RWPE1 (cell line): Measurements from ENCODE around the gene HOXC10.

ENCODE experiments used
- CTCF ChIA-PET: fragments of 350-600 bp; sonication (Branson Sonifier 250); formaldehyde crosslinking; extraction: SDS; loops from one replicate; lab custom pipeline; 2021; lab: Yijun Ruan, JAX
- POLR2A ChIA-PET: fragments of 400-600 bp; formaldehyde crosslinking; extraction: SDS; loops from one replicate; lab custom pipeline; 2020; ENCODE audit warnings: antibody characterized with exemption; ENCODE audit not compliant: low non-redundant PET; lab: Yijun Ruan, JAX
- DNase-seq: peaks from one replicate; pipeline ENCODE4 v3.0.0; 2012; ENCODE audit warnings: low spot score
- H3K27ac ChIP-seq: fragments of 450-650 bp; 2 replicates; pipeline ENCODE4 v1.5.1; 2017
- TF ChIP-seq, protein P1 (sequence below): fragments of 450-650 bp; conservative IDR thresholded peaks from 2 replicates; pipeline ENCODE4 v1.5.1; 2017; ENCODE audit warnings: low read depth, mild to moderate bottlenecking

The HOXC10 gene

DNA sequence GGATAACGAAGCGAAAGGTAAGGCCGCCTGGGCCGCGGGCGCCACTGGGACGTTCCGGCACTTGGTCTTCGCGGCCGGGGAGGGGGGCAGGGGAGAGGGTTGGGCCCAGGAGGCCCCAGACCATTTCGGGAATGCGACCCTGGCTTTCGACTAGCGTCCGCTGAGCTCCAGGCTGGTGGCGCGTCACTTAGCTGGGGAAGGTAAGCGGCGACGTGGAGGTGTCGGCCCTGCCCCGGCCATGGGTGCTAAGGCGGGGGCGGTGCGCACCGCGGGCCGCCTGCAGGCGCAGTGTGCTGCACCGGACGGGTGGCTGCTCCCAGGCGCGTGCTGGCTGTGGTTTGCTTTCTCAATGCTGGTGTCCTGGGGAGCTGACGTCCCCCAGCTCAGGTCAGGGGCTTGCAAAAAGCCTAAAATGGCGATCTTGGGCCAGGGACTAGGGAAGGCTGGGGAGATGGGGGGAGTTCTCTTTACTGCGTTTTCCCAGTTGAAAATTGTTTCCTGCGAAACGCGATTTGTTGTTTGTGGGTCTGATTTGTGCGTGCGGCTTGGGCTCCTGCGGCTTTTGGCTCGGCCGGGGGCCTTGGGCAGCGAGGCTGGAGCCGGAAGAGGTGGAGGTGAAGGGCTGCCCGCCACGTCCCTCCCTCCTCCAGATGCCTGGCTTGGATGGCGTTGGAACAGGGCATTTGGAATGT is 1.2 kb downstream of the HOXC10 start:
- DNase-seq, result no peak
- ChIA-PET CTCF (interaction anchor here (0.6 to 3.7 kb wide), 14 partner anchors 14 to 1898 kb away, joined by 3 to 25 read pairs (median 6); partner anchors contain the start of genes HOXC8 and HOXC9), POLR2A (interaction anchor here (0.5 to 0.6 kb wide), 2 partner anchors 9 to 367 kb away, joined by 3 read pairs; no protein-coding TSS in a partner anchor)
- TF ChIP-seq, protein P1, sequence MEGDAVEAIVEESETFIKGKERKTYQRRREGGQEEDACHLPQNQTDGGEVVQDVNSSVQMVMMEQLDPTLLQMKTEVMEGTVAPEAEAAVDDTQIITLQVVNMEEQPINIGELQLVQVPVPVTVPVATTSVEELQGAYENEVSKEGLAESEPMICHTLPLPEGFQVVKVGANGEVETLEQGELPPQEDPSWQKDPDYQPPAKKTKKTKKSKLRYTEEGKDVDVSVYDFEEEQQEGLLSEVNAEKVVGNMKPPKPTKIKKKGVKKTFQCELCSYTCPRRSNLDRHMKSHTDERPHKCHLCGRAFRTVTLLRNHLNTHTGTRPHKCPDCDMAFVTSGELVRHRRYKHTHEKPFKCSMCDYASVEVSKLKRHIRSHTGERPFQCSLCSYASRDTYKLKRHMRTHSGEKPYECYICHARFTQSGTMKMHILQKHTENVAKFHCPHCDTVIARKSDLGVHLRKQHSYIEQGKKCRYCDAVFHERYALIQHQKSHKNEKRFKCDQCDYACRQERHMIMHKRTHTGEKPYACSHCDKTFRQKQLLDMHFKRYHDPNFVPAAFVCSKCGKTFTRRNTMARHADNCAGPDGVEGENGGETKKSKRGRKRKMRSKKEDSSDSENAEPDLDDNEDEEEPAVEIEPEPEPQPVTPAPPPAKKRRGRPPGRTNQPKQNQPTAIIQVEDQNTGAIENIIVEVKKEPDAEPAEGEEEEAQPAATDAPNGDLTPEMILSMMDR, result no peak
- no peak overlapping the region for H3K27ac ChIP-seq

DNA sequence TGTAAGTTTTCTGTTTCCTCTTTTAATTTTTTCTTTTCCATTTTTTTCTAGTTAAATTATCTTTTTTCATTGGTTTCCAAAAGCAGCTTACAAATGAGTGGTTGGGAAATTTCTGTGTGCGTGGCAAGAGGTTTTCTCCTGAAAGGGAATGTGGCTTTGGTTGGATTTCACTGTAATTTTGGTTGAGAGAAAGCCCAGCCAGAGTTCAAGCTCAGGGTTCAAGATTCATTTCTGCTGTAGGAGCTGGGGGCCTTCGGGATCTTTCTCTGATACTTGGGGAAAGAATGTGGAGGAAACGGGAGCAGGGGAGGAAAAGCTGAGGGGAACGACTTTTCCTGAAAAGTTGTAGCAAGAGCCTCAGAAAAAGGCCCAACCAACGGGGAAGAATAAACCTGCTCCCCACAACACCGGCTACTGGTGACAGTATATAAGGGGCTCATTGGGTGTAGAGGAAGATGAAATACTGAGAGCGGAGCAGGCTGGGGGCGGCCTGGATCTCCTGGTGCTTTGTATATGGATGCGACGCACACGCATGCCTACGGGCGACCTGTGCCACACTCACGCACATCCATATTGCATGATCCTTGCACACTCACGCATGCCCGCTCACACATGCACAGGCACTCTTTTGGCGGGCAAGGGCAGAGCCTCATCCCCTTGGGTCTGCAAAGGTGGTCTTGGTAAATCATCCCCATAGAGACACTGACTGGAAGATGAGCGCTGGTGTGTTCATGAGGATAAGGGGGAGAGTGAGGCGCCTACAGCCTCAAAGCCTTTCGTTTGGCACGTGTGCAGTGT is 1.9 kb downstream of the HOXC10 start:
- H3K27ac ChIP-seq, result no peak overlapping the region
- ChIA-PET POLR2A (no interaction called here), CTCF (interaction anchor here (0.6 to 3.7 kb wide), 7 partner anchors 19 to 220 kb away, joined by 3 to 25 read pairs (median 5); partner anchors contain the start of gene HOXC8)
- TF ChIP-seq, protein P1, result no peak
- DNase-seq, result no peak

DNA sequence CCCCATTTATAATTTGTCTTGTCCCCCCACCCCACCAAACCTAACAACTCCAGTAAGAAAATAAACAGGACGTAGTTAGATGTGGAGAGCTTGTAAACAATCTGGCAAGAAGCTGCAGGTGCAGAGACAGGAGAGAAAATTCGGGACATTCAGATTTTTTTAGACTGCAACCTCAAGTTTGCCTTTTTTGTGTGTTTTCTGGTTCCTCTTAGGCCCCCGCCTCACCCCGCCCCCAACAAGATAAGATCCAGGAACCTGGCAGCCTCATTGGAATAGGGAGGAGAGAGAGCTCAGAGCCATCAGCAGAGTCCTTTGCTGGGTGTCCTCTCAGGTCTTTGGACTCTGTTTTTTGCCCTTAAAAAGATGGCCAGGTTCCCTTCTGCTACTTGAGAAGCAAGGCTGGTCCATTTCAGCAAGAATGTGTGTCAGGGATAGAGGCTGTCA is 2.9 kb downstream of the HOXC10 start:
- DNase-seq, result no peak
- POLR2A ChIA-PET, result no interaction called here
- TF ChIP-seq, protein P1, result no peak
- H3K27ac ChIP-seq, result no peak overlapping the region
- CTCF ChIA-PET, result interaction anchor here (0.6 to 3.7 kb wide), 8 partner anchors 12 to 241 kb away, joined by 3 to 25 read pairs (median 6); partner anchors contain the start of gene HOXC9

DNA sequence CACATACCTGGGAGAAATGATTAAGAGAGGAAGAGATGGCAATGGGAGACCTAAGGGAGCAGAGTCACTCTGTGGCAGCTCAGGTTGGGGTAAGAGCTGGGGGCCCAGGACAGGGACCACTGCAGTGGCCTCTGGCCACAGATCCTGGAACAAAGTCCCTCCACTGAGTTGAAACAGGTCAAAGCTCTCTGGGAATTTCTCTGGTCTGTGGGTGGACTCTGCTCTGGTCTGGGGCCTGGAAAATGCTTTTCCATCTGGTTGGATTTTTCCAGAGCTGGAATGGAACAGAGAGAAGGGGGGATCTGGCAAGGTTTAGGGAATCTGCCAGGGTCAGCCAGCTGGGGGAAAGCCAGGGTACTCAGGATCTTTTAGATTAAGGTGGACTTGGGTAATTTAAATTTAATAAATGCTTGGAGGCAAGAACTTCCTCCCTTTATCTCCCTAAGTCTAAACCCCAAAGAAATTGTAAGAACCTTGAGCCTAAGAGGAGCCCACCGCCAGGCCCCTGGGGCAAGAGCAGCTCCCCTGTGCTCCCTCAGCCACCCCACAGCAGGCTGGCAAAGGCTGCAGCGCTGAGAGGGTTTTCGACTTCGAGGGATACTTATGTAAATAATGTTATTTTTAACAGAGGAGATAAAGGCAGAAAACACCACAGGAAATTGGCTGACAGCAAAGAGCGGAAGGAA is 3.7 kb downstream of the HOXC10 start:
- no peak for DNase-seq

DNA sequence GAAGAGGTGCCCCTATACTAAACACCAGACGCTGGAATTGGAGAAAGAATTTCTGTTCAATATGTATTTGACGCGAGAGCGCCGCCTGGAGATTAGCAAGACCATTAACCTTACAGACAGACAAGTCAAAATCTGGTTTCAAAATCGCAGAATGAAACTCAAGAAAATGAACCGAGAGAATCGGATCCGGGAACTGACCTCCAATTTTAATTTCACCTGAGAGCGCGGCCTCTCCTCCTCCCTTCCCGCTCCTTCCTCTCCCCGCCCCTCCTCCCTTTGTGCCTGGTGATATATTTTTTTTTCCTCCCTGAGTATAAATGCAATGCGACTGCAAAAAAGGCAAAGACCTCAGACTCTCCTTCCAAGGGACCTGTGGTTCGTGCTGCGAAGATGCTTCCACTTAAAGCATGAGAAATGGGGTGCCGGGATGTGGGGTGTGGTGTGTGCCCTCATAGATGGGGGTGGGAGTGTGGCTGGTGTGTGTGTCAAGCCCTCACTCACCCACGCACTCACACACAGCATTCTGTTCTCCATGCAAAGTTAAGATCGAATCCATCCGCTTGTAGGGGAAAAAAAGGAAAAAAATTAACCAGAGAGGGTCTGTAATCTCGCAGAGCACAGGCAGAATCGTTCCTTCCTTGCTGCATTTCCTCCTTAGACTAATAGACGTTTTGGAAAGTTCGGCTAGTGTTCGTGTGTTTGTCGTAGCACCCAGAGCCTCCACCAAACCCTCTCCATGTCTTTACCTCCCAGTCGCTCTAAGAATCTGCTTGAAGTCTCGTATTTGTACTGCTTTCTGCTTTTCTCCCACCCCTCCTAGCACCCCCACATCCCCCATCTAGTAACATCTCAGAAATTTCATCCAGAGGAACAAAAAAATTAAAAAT is 4.5 kb downstream of the HOXC10 start:
- TF ChIP-seq, protein P1, result peak; percentile 57
- no peak overlapping the region for H3K27ac ChIP-seq
- POLR2A ChIA-PET, result no interaction called here
- DNase-seq, result no peak
- CTCF ChIA-PET, result interaction anchor here (0.7 to 1.5 kb wide), 3 partner anchors 13 to 212 kb away, joined by 3 to 9 read pairs (median 9); no protein-coding TSS in a partner anchor

More for the DNA sequence above, 3.7 kb downstream of the HOXC10 start:
- TF ChIP-seq, protein P1, result no peak
- ChIA-PET CTCF (interaction anchor here (0.6 to 1.5 kb wide), 5 partner anchors 11 to 213 kb away, joined by 3 to 9 read pairs (median 3); partner anchors contain the start of gene HOXC9), POLR2A (no interaction called here)
- H3K27ac ChIP-seq, result no peak overlapping the region
